ENCODE data around the gene BEND6. TPM values are rescaled to one million over a fixed set of nuclear protein-coding genes. Genes with fewer than 3 reads are reported as not detected.

Gene BEND6
- total and polyA plus RNA-seq, 2 of the 8 experiments (the other 6 are each of a cell fraction or from before 2014, with no cell fraction given), result 0.71 to 2.1 TPM

GRCh38 chr6:57004292-57004691, 49.4 kb downstream of the BEND6 start:
- H2AFZ ChIP-seq (ENCODE audit: low read length), result no peak overlapping the region
- TF ChIP-seq SIX5 (IDR thresholded peaks at IDR 0.05; ENCODE audit: low read depth, low read length), result no peak
- FAIRE-seq (no peak), DNase-seq (ENCODE audit: low read depth in 1 of 2, low spot score in 2 of 2) (no peak)
- ChIA-PET CTCF (ENCODE audit: partially characterized antibody) (interaction anchor here (0.7 to 3.0 kb wide), 4 partner anchors 8 to 102 kb away, joined by 3 to 21 read pairs (median 8); no protein-coding TSS in a partner anchor), POLR2A (ENCODE audit: partially characterized antibody) (no interaction called here)
- H4K5ac ChIP-seq (ENCODE audit: insufficient read length, low read depth, low read length), result no peak overlapping the region
- H3K56ac ChIP-seq (replicated peaks; ENCODE audit: insufficient read length, low read depth, low read length), result no peak overlapping the region
- no peaks in the 10 kb centered on the region for H3K4me1 ChIP-seq (replicated peaks in 1 of 4; ENCODE audit: control insufficient read depth in 3 of 4, insufficient read depth in 4 of 4, low read length in 3 of 4)
- H3K23me2 ChIP-seq (ENCODE audit: low read depth, low read length), result no peaks in the 10 kb centered on the region
- no peak overlapping the region for H2BK12ac ChIP-seq (ENCODE audit: low read depth, low read length)
- H3K79me2 ChIP-seq (ENCODE audit: control insufficient read depth in 1 of 2, insufficient read depth in 2 of 2, low read length in 2 of 2), result no peaks in the 10 kb centered on the region
- H4K91ac ChIP-seq (replicated peaks; ENCODE audit: insufficient read length, low read length), result no peak overlapping the region
- no peak overlapping the region for H3K4me2 ChIP-seq (ENCODE audit: insufficient read depth in 1 of 2, low read depth in 2 of 2, low read length in 2 of 2)
- no peaks in the 10 kb centered on the region for H3K36me3 ChIP-seq (ENCODE audit: control insufficient read depth in 2 of 4, insufficient read depth in 4 of 4, low read length in 3 of 4)
- H4K20me1 ChIP-seq (replicated peaks in 1 of 2; ENCODE audit: control insufficient read depth in 1 of 2, insufficient read depth in 2 of 2, low read length in 2 of 2), result no peaks in the 10 kb centered on the region
- 94% methylated on average over 14 of the region's 14 CpGs; no CpG with 5 or more reads in 1 of the 2 experiments for WGBS, 2 experiments (ENCODE audit: extremely low coverage in 1 of 2, insufficient coverage in 1 of 2, insufficient read length in 1 of 2, insufficient replicate concordance in 2 of 2, low coverage in 1 of 2, low lambda C conversion rate in 2 of 2, missing lambda C conversion rate in 1 of 2)
- H3K18ac ChIP-seq (ENCODE audit: extremely low read depth, low read length), result no peak overlapping the region
- H3K79me1 ChIP-seq (ENCODE audit: low read depth, low read length), result no peaks in the 10 kb centered on the region
- no peak overlapping the region for H3K4me3 ChIP-seq (ENCODE audit: extremely low read depth in 1 of 4, insufficient read depth in 2 of 4, low read depth in 3 of 4, low read length in 4 of 4)
- no peaks in the 10 kb centered on the region for H3K27me3 ChIP-seq (replicated peaks in 1 of 4; ENCODE audit: control insufficient read depth in 3 of 4, extremely low read depth in 1 of 4, insufficient read depth in 3 of 4, low read length in 3 of 4)
- no peak overlapping the region for H2BK20ac ChIP-seq (ENCODE audit: low read length)
- H2BK120ac ChIP-seq (replicated peaks; ENCODE audit: low read depth, low read length), result no peak overlapping the region
- no peak overlapping the region for H2BK15ac ChIP-seq (ENCODE audit: low read length)
- no peak overlapping the region for H3K9ac ChIP-seq (replicated peaks in 1 of 4; ENCODE audit: extremely low read depth in 1 of 4, low read depth in 3 of 4, low read length in 3 of 4)
- no peak overlapping the region for H4K8ac ChIP-seq (ENCODE audit: extremely low read depth, insufficient read depth, low read length)
- H3K9me3 ChIP-seq (ENCODE audit: insufficient read depth in 2 of 2, low read depth in 1 of 2, low read length in 1 of 2), result peaks cover 3 to 7% of the 10 kb centered on the region in 2 experiments
- no peak overlapping the region for H2AK5ac ChIP-seq (ENCODE audit: low read depth, low read length)
- no peak overlapping the region for H3K4ac ChIP-seq (replicated peaks; ENCODE audit: insufficient read length, low read depth, low read length)
- no peak overlapping the region for H3K14ac ChIP-seq (ENCODE audit: insufficient read length)
- no peak overlapping the region for H2BK5ac ChIP-seq (ENCODE audit: low read depth, low read length)
- no peak overlapping the region for H3K27ac ChIP-seq (ENCODE audit: low read depth, low read length)
- H3K23ac ChIP-seq (ENCODE audit: insufficient read length), result no peak overlapping the region
